Measurements from ENCODE around the gene SPATA6L. TPM values are rescaled to one million over a fixed set of nuclear protein-coding genes. Genes with fewer than 3 reads are reported as not detected.

The SPATA6L gene
- total and polyA plus RNA-seq, 9 of the 15 experiments (the other 6 are each of a cell fraction or from before 2014, with no cell fraction given), result 0.03 to 1.00 (median 0.08) TPM; not detected in 4

DNA sequence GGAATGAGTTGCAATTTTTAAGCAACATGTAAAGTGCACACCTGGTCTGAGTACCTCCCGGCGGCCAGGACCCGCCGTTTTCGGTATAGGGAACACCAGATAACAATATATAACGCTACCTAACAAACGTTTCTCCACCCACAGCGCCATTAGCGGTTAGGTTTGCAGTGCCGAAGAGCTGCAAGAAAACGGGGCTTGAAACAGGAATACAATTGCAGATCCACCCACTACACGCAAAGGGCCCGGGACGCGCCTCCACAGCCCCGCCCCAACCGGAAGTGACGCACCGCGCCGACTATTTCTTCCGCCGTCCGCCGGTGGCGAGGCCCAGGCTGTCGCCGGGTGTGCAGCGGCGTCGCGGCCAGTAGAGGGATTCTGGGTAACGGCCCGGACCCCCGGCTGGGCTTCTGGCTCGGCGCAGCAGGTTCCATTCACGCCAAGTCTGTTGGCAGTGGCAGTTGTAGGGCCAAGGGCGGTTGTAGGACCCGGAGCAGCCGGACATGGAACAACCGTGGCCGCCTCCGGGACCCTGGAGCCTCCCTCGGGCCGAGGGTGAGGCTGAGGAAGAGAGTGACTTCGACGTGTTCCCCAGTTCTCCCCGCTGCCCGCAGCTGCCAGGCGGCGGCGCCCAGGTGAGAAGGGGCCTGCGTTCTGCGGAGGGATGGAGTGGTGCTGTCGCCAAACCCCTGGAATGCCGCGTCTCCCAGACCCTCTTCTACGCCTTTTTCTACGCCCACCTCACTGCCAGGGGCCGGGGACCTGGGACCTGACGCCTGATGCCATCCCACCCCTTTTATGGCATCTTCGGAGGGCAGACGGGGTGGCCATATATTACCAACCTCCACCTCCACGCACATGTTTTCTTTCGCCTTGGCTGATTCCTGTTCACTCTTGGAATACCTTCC is 13.2 kb upstream of the SPATA6L start, which contains the start of gene CDC37L1 (continued):
- TF ChIP-seq CXXC5 (CRISPR knock-in tag; IDR thresholded peaks at IDR 0.05) (peak; percentile 73), ZNF431 (CRISPR knock-in tag; IDR thresholded peaks at IDR 0.05) (no peak), TGIF2 (CRISPR knock-in tag; IDR thresholded peaks at IDR 0.05) (no peak), EP300 (IDR thresholded peaks at IDR 0.05; ENCODE audit: low read length) (peak; percentile 27; the same call in 1 of the 2 replicates), ATF4 (CRISPR knock-in tag; IDR thresholded peaks at IDR 0.05) (no peak), TEAD4 (IDR thresholded peaks at IDR 0.05; ENCODE audit: low read length) (peak; percentile 19; the same call in 1 of the 2 replicates), TEAD4 (CRISPR knock-in tag; IDR thresholded peaks at IDR 0.05; ENCODE audit: borderline replicate concordance) (no peak), HMGN3 (IDR thresholded peaks at IDR 0.05; ENCODE audit: borderline replicate concordance, extremely low read depth, insufficient read length, low read depth, low read length) (peak; percentile 89), ZNF696 (CRISPR knock-in tag; conservative IDR thresholded peaks at IDR 0.05) (no peak), ETV1 (tag; conservative IDR thresholded peaks at IDR 0.05; ENCODE audit: low read depth) (peak; percentile 65), ZNF311 (CRISPR knock-in tag; IDR thresholded peaks at IDR 0.05) (no peak), POLR2H (tag; IDR thresholded peaks at IDR 0.05; ENCODE audit: low read depth) (peak; percentile 95), JUND (IDR thresholded peaks at IDR 0.05; ENCODE audit: borderline replicate concordance, low read depth, low read length) (peak; percentile 59; the same call in 1 of the 2 replicates), JUND (tag; IDR thresholded peaks at IDR 0.05; ENCODE audit: borderline replicate concordance, low read depth, low read length) (peak; percentile 41; the same call in 1 of the 3 replicates), SP1 (CRISPR knock-in tag; IDR thresholded peaks at IDR 0.05) (peak; percentile 71), ZNF561 (CRISPR knock-in tag; conservative IDR thresholded peaks at IDR 0.05) (no peak), ZNF655 (CRISPR knock-in tag; IDR thresholded peaks at IDR 0.05) (no peak), HNRNPLL (IDR thresholded peaks at IDR 0.05; ENCODE audit: low read depth, low read length, poor library complexity, severe bottlenecking) (peak; percentile 86), POLR2A (conservative IDR thresholded peaks at IDR 0.05) (peak; percentile 91), SIN3B (IDR thresholded peaks at IDR 0.05; ENCODE audit: low read depth) (peak; percentile 58; the same call in 1 of the 2 replicates)
- TF ChIP-seq, protein P1, sequence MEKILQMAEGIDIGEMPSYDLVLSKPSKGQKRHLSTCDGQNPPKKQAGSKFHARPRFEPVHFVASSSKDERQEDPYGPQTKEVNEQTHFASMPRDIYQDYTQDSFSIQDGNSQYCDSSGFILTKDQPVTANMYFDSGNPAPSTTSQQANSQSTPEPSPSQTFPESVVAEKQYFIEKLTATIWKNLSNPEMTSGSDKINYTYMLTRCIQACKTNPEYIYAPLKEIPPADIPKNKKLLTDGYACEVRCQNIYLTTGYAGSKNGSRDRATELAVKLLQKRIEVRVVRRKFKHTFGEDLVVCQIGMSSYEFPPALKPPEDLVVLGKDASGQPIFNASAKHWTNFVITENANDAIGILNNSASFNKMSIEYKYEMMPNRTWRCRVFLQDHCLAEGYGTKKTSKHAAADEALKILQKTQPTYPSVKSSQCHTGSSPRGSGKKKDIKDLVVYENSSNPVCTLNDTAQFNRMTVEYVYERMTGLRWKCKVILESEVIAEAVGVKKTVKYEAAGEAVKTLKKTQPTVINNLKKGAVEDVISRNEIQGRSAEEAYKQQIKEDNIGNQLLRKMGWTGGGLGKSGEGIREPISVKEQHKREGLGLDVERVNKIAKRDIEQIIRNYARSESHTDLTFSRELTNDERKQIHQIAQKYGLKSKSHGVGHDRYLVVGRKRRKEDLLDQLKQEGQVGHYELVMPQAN (IDR thresholded peaks at IDR 0.05; ENCODE audit: borderline replicate concordance), result no peak; the same call in 1 of the 2 replicates
- TF ChIP-seq, protein P2, sequence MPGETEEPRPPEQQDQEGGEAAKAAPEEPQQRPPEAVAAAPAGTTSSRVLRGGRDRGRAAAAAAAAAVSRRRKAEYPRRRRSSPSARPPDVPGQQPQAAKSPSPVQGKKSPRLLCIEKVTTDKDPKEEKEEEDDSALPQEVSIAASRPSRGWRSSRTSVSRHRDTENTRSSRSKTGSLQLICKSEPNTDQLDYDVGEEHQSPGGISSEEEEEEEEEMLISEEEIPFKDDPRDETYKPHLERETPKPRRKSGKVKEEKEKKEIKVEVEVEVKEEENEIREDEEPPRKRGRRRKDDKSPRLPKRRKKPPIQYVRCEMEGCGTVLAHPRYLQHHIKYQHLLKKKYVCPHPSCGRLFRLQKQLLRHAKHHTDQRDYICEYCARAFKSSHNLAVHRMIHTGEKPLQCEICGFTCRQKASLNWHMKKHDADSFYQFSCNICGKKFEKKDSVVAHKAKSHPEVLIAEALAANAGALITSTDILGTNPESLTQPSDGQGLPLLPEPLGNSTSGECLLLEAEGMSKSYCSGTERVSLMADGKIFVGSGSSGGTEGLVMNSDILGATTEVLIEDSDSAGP (CRISPR knock-in tag; IDR thresholded peaks at IDR 0.05), result no peak

Data from K562 (cell line).